Renal cortex interstitium (tissue), 11 donors: ENCODE data around the gene MRPL50. TPM values are rescaled to one million over a fixed set of nuclear protein-coding genes. Genes with fewer than 3 reads are reported as not detected.

ENCODE experiments used
- DNase-seq, 11 donors: peaks; one replicate each; pipeline ENCODE4 v3.0.0-alpha.2; 2013; ENCODE audit warnings: low read depth in 9 of 11, low spot score in 4 of 11; ENCODE audit errors: extremely low read depth in 1 of 11
- polyA plus RNA-seq, 3 donors: library from polyadenylated mRNA; unstranded; fragments of 120-200 nt; gene quantifications; one replicate each; pipeline ENCODE4 v1.2.1, GENCODE V29; 2013; ENCODE audit not compliant: insufficient read length in 3 of 3

Gene MRPL50
- polyA plus RNA-seq, 3 donors = 23.2 to 28.8 (median 24.3) TPM

- no peak for DNase-seq
These were observed 38.7 kb downstream of the MRPL50 start for GRCh38 chr9:101359679-101360078.

DNA sequence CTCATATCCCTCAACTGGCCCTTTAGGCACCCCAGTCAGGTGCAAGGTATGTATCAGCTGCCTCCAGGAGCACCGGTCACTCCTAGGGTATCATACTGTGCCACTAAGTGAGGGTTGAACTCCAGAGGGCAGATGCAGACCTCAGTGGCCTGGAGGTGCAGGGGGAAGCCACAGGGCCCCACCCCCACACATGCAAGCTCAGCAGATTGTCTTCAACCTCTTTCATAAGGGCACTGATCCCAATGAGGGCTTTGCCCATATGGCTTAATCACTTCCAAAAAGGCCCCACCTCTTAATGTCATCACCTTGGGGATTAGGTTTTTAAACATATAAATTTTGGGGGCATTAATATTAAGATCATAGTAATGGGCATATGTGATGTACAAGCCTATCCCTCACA lies 41.8 kb downstream of the MRPL50 start:
- no peak for DNase-seq

DNA sequence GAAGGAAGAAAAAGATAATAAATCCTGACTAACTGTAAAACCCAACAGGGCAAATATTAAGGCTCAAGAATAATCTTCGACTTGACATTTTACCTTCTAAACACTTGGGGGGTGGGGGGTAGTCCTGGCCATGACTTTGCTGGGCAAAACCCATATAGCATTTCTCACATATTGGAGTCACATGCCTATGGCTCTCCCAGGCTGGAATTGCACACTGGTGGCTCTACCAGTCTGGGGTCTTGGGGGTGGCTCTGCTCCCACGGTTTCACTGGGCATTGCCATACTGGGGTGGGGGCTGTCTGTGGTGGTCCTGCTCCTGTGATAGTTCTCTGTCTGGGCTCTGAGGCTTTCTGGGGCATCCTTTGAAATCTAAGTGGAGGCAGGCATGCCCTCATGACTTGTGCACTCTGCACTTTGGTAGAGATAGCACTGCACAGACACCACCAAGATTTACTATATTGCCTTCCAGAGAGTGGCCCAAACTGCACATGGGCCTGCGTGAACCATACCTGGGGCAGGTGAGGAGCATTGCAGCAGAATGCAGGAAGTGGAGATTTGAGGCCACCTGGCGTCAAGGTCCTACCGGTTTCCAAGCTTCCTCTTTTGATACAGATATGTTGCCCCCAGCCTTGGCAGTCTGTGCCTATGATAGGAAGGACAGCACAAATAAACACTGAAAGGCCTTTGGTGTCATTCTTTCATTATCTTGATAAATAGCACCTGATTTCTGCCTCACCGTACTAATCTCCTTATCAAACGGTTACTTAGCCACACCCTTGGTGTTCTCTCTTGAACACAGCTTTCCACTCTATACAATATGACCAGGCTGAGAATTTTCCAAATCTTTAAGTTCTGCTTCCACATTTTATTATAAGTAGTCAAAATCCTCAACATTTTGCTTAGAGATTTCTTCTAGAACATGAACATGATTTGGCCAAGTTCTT lies 43.4 kb downstream of the MRPL50 start:
- no peak for DNase-seq

DNA sequence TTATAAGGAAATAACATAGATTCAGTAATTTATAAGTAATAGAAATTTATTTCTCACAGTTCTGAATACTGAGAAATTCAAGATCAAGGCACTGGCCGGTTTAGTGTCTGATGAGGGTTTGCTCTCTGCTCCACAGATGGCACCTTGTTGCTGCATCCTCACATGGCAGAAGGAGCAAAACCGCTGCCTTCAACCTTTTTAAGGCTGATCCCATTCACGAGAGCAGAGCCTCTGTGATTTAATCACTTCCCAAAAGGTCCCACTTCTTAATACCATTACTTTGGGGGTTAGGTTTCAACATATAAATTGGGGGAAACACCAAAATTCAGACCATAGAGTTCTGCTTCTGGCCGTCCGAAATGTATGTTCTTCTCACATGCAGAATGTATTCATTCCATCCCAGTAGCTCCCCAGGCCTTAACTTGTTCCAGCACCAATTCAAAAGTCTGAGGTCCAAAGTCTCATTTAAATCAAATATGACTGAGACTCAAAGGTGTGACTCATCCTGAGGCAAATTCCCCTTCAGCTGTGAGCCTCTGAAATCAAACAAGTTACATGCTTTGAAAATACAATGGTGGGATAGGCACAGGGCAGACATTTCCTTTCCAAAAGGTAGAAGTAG lies 44.2 kb downstream of the MRPL50 start:
- no peak for DNase-seq

GRCh38 chr9:101353683-101354082 lies 44.7 kb downstream of the MRPL50 start:
- no peak for DNase-seq

DNA sequence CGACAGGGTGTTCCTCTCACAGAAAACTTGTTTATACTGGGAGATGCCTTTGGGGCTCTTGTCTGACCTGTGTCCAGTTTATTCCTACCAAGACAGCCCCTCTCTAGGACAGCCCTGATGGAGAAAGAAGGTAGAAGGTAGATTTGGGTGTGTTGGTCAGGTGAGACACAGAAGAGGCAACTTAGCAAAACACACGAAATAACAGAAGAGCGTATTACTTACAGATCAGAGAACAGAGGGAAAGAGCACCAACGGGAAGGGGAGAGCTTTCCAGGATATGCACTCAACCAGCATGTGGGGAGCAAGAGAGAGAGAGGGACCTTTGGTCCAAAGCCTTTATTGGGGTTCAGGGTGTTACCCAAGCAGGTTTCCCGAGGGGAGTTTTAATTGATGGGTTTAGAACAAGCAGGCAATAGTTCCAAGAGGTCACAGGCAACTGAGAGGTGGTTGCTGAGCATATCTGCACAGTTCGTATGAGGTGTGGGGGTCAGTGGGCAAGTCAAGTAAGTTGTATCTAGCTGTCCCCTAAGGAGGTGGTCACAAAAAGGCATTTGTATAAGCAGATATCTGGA lies 45.4 kb downstream of the MRPL50 start:
- no peak for DNase-seq

GRCh38 chr9:101350285-101350684 lies 48.1 kb downstream of the MRPL50 start:
- no peak for DNase-seq

DNA sequence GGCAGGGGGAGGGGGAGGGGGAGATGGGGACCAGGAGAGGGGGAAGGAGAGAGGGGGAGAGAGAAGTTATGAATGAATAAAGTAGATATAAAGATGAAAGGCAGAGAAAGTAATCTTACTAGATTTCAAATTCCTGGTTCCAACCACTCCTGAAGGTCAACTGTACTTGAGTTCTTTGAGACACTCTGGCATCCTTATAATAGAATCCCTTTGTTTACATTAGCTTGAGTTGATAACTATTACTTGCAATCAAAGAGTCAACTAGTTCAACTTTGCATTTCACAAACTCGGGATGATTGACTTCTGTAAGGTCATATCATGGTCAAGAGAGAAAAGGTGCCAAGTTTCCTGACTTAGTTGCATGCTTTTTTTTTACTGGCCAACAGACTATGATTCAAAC lies 55.8 kb downstream of the MRPL50 start:
- no peak for DNase-seq

DNA sequence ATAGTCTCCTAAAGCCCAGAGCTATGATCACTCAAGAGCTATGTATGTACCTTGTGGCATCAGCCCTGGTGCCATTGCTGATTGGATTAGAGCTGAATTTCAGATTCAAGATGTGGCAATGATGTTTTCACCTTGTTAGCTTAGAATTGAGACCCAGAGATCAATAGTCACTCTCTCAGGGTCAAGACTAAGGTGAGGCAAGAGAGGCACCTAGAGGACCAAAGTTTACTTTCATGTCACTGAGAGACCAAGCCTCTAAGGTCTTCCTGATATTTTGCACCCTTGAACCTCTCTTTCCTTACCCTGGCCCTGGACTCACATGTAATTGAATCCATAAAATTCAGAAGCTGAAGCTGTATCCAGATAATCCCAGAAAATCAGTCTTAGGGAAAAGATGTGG lies 56.5 kb downstream of the MRPL50 start:
- DNase-seq = no peak

Other genes starting within 250 kb of the MRPL50 start
- gene BAAT, start 13.6 kb downstream of the MRPL50 start, polyA plus RNA-seq = under 1 TPM; 0.32 to 0.39 (median 0.36) TPM
- 10 to 100 TPM; 40.0 to 51.3 (median 47.9) TPM for gene ZNF189, start 233 bp upstream of the MRPL50 start, polyA plus RNA-seq
- 100 to 1,000 TPM; 730 to 816 (median 733) TPM for gene ALDOB, start 37.2 kb upstream of the MRPL50 start, polyA plus RNA-seq
- gene RNF20, start 135.2 kb upstream of the MRPL50 start, polyA plus RNA-seq = 10 to 100 TPM; 59.9 to 71.9 (median 60.3) TPM
- gene PPP3R2, start 196.4 kb upstream of the MRPL50 start, polyA plus RNA-seq = under 1 TPM in 1 of 3 donors, not detected in 2; 0.06 TPM